Measurements from ENCODE around the gene WNT6.

DNA sequence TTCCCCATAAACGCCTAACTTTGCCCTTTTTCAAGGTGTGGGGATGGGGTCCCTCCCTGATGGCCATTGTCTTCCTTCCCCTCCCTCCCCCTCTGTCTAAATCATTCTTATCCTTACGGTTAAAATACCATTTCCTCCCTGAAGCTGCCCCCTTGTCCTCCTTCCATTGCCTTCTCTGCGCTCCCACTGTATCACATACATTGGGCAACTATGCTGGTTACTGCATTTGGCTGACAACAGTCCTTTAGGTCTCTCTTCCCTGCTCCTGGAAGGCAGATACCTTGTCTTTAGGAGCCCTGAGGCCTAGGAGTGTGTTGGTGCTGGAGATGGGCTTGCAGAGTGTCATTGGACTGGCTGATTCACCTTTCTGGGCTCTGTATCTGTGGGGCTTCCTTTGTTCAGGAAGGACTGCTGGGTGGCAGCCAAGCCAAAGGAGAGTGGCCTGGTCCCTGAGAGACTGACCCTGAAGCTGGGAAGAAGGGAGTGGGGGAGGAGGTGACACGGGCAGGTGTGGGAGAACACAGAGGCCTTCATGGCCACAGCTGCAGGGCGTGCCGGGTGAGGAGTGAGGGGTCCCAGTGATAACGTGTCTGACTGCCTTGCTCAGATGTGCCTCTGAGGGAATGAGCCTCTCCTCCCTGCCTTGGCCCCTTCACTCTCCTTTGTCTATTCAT, 2.2 kb downstream of the WNT6 start:
- no peak for TF ChIP-seq EZH2 (IDR thresholded peaks at IDR 0.05; ENCODE audit: insufficient read depth, poor library complexity, severe bottlenecking)
- no peak for TF ChIP-seq EZH2phosphoT487 (IDR thresholded peaks at IDR 0.05; ENCODE audit: insufficient read depth, low read depth)
